ENCODE measurements around the gene HSPG2. TPM values are rescaled to one million over a fixed set of nuclear protein-coding genes. Genes with fewer than 3 reads are reported as not detected.
A peak's percentile ranks its signal among the peaks of the same experiment; 100 is the strongest.

Gene HSPG2
- total and polyA plus RNA-seq, 9 of the 15 experiments (the other 6 are each of a cell fraction or from before 2014, with no cell fraction given), result 0.14 to 160 (median 15.7) TPM

- TF ChIP-seq HEY1 (CRISPR knock-in tag; IDR thresholded peaks at IDR 0.05; ENCODE audit: borderline replicate concordance) (no peak), SREBF1 (IDR thresholded peaks at IDR 0.05; ENCODE audit: borderline replicate concordance, low read depth, low read length) (no peak), TEAD4 (IDR thresholded peaks at IDR 0.05; ENCODE audit: low read length) (no peak), TEAD4 (CRISPR knock-in tag; IDR thresholded peaks at IDR 0.05; ENCODE audit: borderline replicate concordance) (no peak), MAX (CRISPR knock-in tag; IDR thresholded peaks at IDR 0.05) (0 out of 2 replicates have a peak, but pooled peaks have one; percentile 9), ETV6 (IDR thresholded peaks at IDR 0.05; ENCODE audit: borderline replicate concordance in 1 of 2, low read depth in 2 of 2, low read length in 1 of 2) (no peak), ETV6 (CRISPR knock-in tag; IDR thresholded peaks at IDR 0.05; ENCODE audit: borderline replicate concordance) (0 out of 2 replicates have a peak, but pooled peaks have one; percentile 19), CAMTA2 (CRISPR knock-in tag; conservative IDR thresholded peaks at IDR 0.05) (no peak), HES1 (IDR thresholded peaks at IDR 0.05; ENCODE audit: low read depth) (no peak)
Measured at GRCh38 chr1:21774835-21775549, 162.1 kb downstream of the HSPG2 start (continued).

GRCh38 chr1:21773585-21773984, 163.5 kb downstream of the HSPG2 start:
- ATAC-seq (no peak), FAIRE-seq (no peak), DNase-seq (ENCODE audit: extremely low read depth in 1 of 4, low spot score in 3 of 4) (no peak)
- H3K4me2 ChIP-seq (ENCODE audit: insufficient read depth, low read length), result no peak overlapping the region
- CTCF ChIA-PET (ENCODE audit: low intra/inter-chr PET ratio), result interaction anchor here (0.7 kb wide), 1 partner anchor 93 kb away, joined by 6 read pairs; no protein-coding TSS in a partner anchor
- intact Hi-C loops (cut with micrococcal nuclease), result no loop called here
- peaks cover 22 to 32% of the 10 kb centered on the region in 2 experiments for H3K4me1 ChIP-seq (replicated peaks in 1 of 2; ENCODE audit: control insufficient read depth in 2 of 2, insufficient read depth in 2 of 2, low read length in 2 of 2)
- H3K4me3 ChIP-seq, result no peak overlapping the region
- peaks cover 99% of the 10 kb centered on the region for H3K79me2 ChIP-seq (ENCODE audit: control insufficient read depth, insufficient read depth, low read length)
- POLR2A ChIA-PET, result interaction anchor here (0.7 to 2.0 kb wide), 7 partner anchors 8 to 200 kb away, joined by 3 to 15 read pairs (median 3); partner anchors contain the start of gene USP48
- H2AFZ ChIP-seq (ENCODE audit: low read depth, low read length), result no peak overlapping the region
- no peak overlapping the region for H3K9ac ChIP-seq (ENCODE audit: insufficient read depth in 1 of 2, low read depth in 2 of 2, low read length in 2 of 2)
- in situ Hi-C loops (cut with MboI), result no loop called here
- no peaks in the 10 kb centered on the region for H3K9me1 ChIP-seq (ENCODE audit: control insufficient read depth, insufficient read depth, low read length)
- H3K9me3 ChIP-seq (replicated peaks; ENCODE audit: control insufficient read depth, insufficient read depth, low read depth, low read length), result no peaks in the 10 kb centered on the region
- peak overlapping the region; percentile 40; the same call in 1 of the 3 replicates for H3K27ac ChIP-seq (ENCODE audit: extremely low read depth, low read depth, low read length)
- BruUV-seq (replicated peaks), result no TSS peak
- H3K27me3 ChIP-seq (ENCODE audit: control insufficient read depth in 2 of 2, insufficient read depth in 2 of 2, low read length in 2 of 2), result no peaks in the 10 kb centered on the region
- peaks cover 37% of the 10 kb centered on the region for H3K36me3 ChIP-seq (ENCODE audit: control insufficient read depth, insufficient read depth, low read length)
- H4K20me1 ChIP-seq (replicated peaks; ENCODE audit: control insufficient read depth, insufficient read depth, low read length), result 0 out of 2 replicates have a peak, but pooled peaks cover 7% of the 10 kb centered on the region
- WGBS (ENCODE audit: insufficient coverage, low coverage, missing lambda C conversion rate), result 54% methylated on average over 3 of the region's 3 CpGs
- TF ChIP-seq CBX2 (IDR thresholded peaks at IDR 0.05; ENCODE audit: insufficient read depth, low read length, poor library complexity, severe bottlenecking) (no peak), POLR3G (IDR thresholded peaks at IDR 0.05; ENCODE audit: extremely low read depth, insufficient read length, insufficient replicate concordance) (no peak), MIER1 (IDR thresholded peaks at IDR 0.05; ENCODE audit: low read depth) (no peak), KLF16 (IDR thresholded peaks at IDR 0.05) (no peak), NFRKB (IDR thresholded peaks at IDR 0.05; ENCODE audit: low read depth) (no peak), TFAM (CRISPR knock-in tag; conservative IDR thresholded peaks at IDR 0.05) (no peak), TAF1 (IDR thresholded peaks at IDR 0.05; ENCODE audit: control insufficient read depth, extremely low read depth, insufficient read depth, low read length, severe bottlenecking) (no peak), TCF3 (CRISPR knock-in tag; IDR thresholded peaks at IDR 0.05) (no peak), HMBOX1 (IDR thresholded peaks at IDR 0.05) (no peak), CREBBP (IDR thresholded peaks at IDR 0.05; ENCODE audit: low read depth, low read length) (no peak), ZNF143 (CRISPR knock-in tag; IDR thresholded peaks at IDR 0.05) (no peak), BCOR (IDR thresholded peaks at IDR 0.05) (no peak)
